Measurements from ENCODE around the gene PDAP1.

DNA sequence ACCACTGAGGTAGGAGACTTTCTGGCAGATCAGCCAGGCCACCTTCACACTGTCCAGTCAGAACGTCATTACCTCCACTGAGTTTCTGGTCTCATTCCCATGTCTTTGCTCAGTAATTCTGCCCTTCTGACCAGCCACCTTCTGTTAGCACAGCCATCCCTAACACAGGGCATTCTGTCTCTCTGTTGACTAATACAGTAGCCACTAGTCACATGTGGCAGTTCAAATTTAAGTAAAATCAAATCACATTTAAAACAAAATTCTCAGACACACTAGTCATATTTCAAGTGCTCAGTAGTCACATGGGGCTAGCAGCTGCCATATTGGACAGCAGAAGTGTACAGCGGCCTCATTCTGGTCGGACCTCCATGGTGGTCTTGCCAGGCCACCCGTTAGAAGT, 37.7 kb upstream of the PDAP1 start:
- TF ChIP-seq GATA3 (IDR thresholded peaks at IDR 0.05; ENCODE audit: low read depth, low read length) (no peak), GATA2 (IDR thresholded peaks at IDR 0.05; ENCODE audit: low read depth, low read length) (no peak)

All from SH-SY5Y (cell line).